Keratinocyte (primary cell): ENCODE results near the gene ARMCX2.

Source experiments
- EZH2 ChIP-seq: IDR thresholded peaks from one replicate; pipeline ENCODE4 v1.6.1; 2012; ENCODE audit warnings: inconsistent platforms, mild to moderate bottlenecking, low read length, moderate library complexity
- TF ChIP-seq, protein P1 (sequence below), 3 experiments: IDR thresholded peaks in 1 of 3; conservative IDR thresholded peaks in 1 of 3; optimal IDR thresholded peaks in 1 of 3; 2 replicates in 2 of 3; 3 replicates in 1 of 3; pipeline versions ENCODE3 to v1.5.1; 2011; ENCODE audit warnings: low read length in 3 of 3, mild to moderate bottlenecking in 3 of 3, moderate library complexity in 2 of 3, control low read depth in 1 of 3, inconsistent platforms in 1 of 3; ENCODE audit not compliant: insufficient read depth in 2 of 3; ENCODE audit errors: extremely low read depth in 1 of 3

DNA sequence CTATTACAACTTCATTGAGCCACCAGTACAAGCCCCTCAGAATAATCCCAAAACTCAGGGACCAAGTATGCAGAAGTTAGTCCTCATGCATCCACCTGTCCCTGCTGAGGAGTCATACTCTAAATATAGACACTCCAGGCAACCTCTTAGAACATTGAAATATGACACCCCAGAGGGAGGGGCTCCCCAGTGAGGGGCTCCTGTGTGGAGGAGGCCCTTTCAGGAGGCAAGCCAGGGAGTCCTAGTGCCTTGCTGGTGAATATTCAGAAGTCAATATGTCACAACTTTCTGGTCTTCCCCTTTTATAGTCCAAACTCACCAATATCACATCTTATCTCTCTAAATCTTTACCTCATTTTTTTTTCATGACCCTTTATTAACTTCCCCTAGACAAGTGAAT, 40.3 kb downstream of the ARMCX2 start:
- no peak for TF ChIP-seq EZH2
- TF ChIP-seq, protein P1, sequence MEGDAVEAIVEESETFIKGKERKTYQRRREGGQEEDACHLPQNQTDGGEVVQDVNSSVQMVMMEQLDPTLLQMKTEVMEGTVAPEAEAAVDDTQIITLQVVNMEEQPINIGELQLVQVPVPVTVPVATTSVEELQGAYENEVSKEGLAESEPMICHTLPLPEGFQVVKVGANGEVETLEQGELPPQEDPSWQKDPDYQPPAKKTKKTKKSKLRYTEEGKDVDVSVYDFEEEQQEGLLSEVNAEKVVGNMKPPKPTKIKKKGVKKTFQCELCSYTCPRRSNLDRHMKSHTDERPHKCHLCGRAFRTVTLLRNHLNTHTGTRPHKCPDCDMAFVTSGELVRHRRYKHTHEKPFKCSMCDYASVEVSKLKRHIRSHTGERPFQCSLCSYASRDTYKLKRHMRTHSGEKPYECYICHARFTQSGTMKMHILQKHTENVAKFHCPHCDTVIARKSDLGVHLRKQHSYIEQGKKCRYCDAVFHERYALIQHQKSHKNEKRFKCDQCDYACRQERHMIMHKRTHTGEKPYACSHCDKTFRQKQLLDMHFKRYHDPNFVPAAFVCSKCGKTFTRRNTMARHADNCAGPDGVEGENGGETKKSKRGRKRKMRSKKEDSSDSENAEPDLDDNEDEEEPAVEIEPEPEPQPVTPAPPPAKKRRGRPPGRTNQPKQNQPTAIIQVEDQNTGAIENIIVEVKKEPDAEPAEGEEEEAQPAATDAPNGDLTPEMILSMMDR (optimal IDR thresholded peaks at IDR 0.05 in 1 of 3, IDR thresholded peaks at IDR 0.05 in 1 of 3, conservative IDR thresholded peaks at IDR 0.05 in 1 of 3; ENCODE audit: extremely low read depth in 1 of 3, insufficient read depth in 2 of 3, low read length in 3 of 3) = no peak
